Vagina (tissue), 2 donors: ENCODE measurements around the gene CASTOR2.
"Not testable (repeated sequence)": the region's sequence is repeated elsewhere in the genome, so short reads cannot be mapped to it uniquely, and the experiment has no call there.

ENCODE experiments used
- POLR2A ChIP-seq, 2 donors: fragments of 450-650 bp; IDR thresholded peaks; one replicate each; pipeline ENCODE4 v1.6.1; 2017; ENCODE audit warnings: antibody characterized with exemption in 2 of 2, mild to moderate bottlenecking in 2 of 2, moderate library complexity in 2 of 2
- POLR2AphosphoS5 ChIP-seq, 2 donors: sonication (generic); formaldehyde crosslinking; IDR thresholded peaks; one replicate each; pipeline ENCODE4 v1.9.0; 2017; ENCODE audit warnings: antibody characterized with exemption in 2 of 2, mild to moderate bottlenecking in 2 of 2, low read depth in 1 of 2; ENCODE audit not compliant: insufficient read depth in 1 of 2
- TF ChIP-seq, protein P1 (sequence below), 3 experiments: fragments of 450-650 bp in 2 of 3; fragments of 200-600 bp in 1 of 3; sonication (generic) in 1 of 3; IDR thresholded peaks; one replicate each; pipeline ENCODE4 v1.5.1; 2017 to 2019; ENCODE audit warnings: antibody characterized with exemption in 3 of 3, mild to moderate bottlenecking in 2 of 3, moderate library complexity in 2 of 3

GRCh38 chr7:74923644-74924043, 40.9 kb upstream of the CASTOR2 start:
- TF ChIP-seq POLR2A (IDR thresholded peaks at IDR 0.05); POLR2AphosphoS5 (IDR thresholded peaks at IDR 0.05; ENCODE audit: insufficient read depth in 1 of 2, low read depth in 1 of 2): not testable (repeated sequence)
- TF ChIP-seq, protein P1, sequence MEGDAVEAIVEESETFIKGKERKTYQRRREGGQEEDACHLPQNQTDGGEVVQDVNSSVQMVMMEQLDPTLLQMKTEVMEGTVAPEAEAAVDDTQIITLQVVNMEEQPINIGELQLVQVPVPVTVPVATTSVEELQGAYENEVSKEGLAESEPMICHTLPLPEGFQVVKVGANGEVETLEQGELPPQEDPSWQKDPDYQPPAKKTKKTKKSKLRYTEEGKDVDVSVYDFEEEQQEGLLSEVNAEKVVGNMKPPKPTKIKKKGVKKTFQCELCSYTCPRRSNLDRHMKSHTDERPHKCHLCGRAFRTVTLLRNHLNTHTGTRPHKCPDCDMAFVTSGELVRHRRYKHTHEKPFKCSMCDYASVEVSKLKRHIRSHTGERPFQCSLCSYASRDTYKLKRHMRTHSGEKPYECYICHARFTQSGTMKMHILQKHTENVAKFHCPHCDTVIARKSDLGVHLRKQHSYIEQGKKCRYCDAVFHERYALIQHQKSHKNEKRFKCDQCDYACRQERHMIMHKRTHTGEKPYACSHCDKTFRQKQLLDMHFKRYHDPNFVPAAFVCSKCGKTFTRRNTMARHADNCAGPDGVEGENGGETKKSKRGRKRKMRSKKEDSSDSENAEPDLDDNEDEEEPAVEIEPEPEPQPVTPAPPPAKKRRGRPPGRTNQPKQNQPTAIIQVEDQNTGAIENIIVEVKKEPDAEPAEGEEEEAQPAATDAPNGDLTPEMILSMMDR (IDR thresholded peaks at IDR 0.05) = not testable (repeated sequence)
